ENCODE measurements around the gene HEG1.

Gene HEG1

DNA sequence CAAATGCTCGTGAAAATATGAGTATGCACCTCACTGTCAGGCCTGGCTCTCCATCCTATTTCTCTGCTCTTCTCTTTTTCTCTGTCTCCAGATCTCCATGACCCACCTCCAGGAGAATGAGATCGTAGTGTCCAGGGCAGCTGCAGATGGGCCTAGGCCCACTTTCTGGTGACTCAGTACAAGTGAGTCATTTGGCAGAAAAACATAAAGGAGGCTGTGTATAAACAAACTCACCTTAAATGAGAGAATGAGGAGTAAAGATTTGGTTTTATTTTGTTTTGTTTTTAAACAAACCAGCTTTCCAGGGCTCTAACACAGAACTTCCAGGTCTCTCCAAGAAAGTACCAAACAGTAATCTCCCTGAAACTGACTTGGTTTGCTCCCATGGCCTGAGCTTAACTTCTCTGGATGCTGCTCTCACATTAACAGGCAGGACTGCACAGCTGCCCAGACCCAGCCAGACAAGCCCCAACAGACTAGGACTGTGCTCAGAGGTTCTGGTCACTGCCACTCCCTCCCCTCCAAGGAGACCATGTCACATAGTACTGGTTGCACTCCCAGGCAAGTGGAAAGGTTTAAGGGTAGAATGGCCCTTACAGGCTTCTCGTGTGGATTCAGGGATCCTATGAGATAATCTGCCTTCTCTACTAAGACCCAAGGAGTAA, 1.5 kb upstream of the HEG1 start:
- TF ChIP-seq, protein P1, sequence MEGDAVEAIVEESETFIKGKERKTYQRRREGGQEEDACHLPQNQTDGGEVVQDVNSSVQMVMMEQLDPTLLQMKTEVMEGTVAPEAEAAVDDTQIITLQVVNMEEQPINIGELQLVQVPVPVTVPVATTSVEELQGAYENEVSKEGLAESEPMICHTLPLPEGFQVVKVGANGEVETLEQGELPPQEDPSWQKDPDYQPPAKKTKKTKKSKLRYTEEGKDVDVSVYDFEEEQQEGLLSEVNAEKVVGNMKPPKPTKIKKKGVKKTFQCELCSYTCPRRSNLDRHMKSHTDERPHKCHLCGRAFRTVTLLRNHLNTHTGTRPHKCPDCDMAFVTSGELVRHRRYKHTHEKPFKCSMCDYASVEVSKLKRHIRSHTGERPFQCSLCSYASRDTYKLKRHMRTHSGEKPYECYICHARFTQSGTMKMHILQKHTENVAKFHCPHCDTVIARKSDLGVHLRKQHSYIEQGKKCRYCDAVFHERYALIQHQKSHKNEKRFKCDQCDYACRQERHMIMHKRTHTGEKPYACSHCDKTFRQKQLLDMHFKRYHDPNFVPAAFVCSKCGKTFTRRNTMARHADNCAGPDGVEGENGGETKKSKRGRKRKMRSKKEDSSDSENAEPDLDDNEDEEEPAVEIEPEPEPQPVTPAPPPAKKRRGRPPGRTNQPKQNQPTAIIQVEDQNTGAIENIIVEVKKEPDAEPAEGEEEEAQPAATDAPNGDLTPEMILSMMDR (conservative IDR thresholded peaks at IDR 0.05) = no peak
- TF ChIP-seq ZFX (IDR thresholded peaks at IDR 0.05) = no peak
- H3K27ac ChIP-seq = no peak overlapping the region

DNA sequence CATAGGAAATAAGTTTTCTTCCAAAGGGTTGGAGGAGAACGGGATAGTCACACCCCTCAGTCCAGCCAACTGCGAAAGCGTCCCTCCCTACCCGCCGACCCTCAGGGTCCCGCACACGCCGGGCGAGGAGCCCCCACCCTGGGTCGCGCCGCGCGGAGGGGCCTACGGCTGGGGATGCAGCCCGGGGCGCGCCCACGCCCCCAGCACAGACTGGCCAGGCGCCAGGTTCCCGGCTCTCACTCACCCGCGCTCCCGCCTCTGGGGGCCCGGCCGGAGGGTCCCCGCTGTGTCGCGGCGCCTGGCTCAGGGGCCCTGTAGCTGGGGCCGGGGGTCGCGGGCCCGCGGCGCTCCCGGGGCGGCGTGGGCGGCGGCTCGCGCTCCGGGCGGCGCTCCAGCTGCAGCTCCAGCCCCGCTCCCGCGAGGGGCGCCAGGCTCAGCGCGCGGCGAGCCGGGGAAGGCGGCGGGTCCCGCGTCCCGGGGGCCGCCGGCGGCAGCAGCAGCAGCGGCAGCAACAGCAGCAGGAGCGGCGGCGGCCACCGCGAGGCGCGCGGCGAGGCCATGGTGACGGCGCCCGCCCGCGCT, 375 bp downstream of the HEG1 start:
- peak overlapping the region; percentile 14; the same call in 1 of the 2 replicates for H3K27ac ChIP-seq
- TF ChIP-seq, protein P1 (conservative IDR thresholded peaks at IDR 0.05) = peak; percentile 44
- TF ChIP-seq ZFX (IDR thresholded peaks at IDR 0.05) = no peak

DNA sequence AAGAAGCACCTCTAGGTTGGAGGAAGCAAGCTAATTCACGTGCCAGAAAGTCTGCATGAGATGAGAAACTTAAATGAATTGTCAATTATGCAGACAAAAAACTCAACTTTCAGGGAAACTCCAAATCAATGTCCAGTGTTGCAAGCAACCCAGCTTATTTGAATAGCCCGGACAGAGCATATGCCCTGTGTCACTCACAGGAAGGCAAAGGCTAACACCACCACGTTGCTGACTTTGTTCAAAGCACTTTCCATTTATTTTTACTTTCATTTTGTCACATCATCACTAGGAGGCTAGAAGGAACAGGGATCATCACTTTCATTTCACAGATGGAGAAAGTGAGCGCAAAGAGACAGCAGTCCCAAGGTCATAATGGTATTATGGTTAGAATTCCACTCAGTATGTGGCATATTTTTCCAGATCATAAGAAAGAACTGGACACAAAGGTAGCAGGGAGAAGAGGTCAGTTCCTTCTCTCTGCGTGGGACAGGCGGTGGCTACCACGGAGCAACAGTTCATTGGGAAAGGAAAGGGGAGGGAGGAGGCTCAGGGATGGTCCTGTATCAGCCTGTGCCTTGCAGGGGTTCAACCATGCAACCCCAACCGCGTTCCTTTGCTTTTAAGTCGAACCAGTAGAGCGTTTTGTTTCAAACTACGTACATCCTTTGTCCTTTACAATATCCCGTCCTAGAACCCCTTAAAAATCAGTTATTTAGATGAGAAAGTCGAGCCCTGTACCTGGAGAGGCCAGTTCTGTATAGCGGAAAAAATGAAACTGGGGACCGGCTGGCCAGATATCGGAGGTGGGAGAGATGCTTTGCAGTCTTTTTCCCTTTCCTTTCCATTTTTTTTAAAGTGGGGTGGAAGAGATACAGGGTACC, 1.1 kb downstream of the HEG1 start:
- no peak for TF ChIP-seq ZFX (IDR thresholded peaks at IDR 0.05)
- TF ChIP-seq, protein P1 (conservative IDR thresholded peaks at IDR 0.05) = no peak
- no peak overlapping the region; the same call in 1 of the 2 replicates for H3K27ac ChIP-seq

DNA sequence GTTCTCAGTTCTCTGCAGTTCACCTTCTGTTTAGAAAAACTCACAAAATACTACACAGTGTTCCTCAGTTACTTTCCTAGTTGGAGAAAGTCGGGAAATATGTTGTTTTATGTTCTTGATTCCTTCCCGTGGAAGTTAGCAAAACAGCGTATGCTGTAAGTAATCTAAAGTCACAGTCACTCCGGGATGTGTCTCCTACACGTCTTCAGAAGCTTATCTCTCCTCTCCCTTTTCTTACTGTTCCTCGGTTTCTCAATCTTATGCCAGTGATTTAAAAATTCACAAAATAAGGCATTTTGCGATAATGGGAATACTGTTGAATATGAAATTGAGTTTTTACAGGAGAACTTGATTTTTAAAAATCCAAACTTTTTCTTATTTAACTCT, 1.7 kb downstream of the HEG1 start:
- no peak overlapping the region for H3K27ac ChIP-seq
- TF ChIP-seq, protein P1 (conservative IDR thresholded peaks at IDR 0.05) = no peak
- no peak for TF ChIP-seq ZFX (IDR thresholded peaks at IDR 0.05)

DNA sequence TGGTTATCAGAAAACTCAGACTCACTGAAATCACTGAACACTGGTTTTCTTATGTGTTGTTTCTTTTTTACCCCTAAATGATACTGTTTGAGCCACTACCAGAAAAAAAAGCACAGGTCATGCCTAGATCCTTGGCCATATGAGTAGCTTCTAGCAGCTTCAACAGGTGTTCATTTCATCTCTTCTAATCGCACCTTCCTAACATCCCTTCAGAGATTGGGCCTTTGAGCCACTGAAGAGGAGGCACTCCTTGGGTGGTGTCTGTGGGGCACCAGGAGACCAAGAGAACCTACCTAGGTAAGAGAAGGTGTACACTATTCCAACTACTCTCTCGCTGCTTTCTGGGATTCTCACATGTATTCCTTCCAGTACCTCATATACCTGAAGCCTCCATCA, 2.5 kb downstream of the HEG1 start:
- TF ChIP-seq ZFX (IDR thresholded peaks at IDR 0.05) = no peak
- TF ChIP-seq, protein P1 (conservative IDR thresholded peaks at IDR 0.05) = no peak
- no peak overlapping the region for H3K27ac ChIP-seq

DNA sequence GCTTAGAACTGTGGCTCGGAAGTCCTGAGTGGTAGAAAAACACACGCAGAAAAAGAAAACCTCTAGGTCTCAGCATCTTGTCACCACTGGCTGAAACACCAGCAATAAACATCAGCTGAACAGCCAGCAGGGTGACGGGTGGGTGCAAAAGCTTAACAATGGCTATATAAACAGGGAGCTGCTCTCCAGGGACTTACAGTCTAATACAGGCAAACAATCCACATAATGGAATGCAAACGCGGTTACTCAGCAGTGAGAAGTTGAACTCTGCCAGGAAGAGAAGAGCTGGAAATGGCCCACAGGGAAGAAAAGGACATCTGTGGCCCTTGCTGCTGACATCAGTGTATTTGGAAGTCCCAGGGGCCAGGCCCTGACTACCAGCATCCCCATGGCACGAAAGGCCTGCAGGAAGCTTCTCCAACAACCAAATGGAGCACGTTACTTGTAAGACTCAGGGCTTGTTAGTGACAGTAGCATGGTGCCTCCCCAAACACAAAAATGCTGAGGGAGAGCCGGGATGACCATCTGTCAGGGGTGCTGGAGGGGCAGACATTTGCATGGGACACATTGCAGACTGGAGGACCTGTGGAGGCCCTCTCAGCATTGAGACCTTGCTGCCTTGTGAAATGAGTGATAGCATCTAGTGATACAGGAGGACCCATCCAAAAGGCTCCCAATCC, 3.0 kb downstream of the HEG1 start:
- no peak overlapping the region for H3K27ac ChIP-seq
- TF ChIP-seq, protein P1 (conservative IDR thresholded peaks at IDR 0.05) = no peak
- no peak for TF ChIP-seq ZFX (IDR thresholded peaks at IDR 0.05)

Measured in C4-2B (cell line).